Measurements from ENCODE around the gene NUDT12. TPM values are rescaled to one million over a fixed set of nuclear protein-coding genes. Genes with fewer than 3 reads are reported as not detected.

NUDT12 gene
- total RNA-seq (2013), result 2.8 TPM
- polyA plus RNA-seq (1 to 10 TPM in 1 of 3 donors, under 1 TPM in 2; 0.08 to 1.1 (median 0.11) TPM), polyA minus RNA-seq (0.14 and 0.32 TPM in 2 replicates), total RNA-seq (0.23 to 2.9 (median 1.3) reads per million in 11 experiments)

DNA sequence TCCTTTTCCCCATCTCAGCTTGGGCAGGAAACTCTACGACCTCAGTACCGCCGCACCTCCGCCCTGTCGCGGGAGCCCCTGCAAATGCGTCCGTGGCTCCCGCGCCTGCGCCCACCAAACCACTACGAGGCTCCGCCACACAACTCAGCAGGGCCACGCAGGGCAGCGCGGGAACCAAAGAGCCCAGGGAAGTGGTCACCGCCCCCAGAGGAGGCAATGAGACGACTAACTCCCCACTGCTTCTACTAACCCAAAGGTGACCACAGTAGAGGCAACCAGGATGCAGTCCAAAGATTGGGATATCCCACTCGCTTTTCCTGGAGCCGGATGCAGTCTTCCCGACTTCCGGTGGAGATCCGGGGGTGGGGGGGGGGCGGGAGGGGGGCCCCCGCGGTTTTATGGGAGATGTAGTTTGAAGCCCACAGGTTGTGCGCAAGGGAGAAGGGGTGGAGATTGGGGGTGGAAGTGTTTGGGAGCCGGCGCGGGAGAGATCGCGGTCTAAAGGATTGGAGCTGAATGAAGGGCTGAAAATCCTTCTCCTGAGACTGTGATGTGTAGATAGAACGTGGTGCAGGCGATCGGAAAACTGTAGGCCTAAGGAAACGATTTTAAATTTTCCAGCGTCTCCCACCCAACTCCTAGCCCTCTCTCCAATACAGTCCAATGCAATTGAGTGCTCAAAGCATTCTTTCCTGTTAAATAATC, at the start of gene NUDT12:
NUDT12 (minus strand) TSS at position 337 of the 705 bp plus-strand sequence. CDS start 2,541 bp downstream, outside the sequence.
- H2AFZ ChIP-seq (ENCODE audit: insufficient read depth, low read depth, low read length, poor library complexity, severe bottlenecking), result peak within 1 kb of the TSS; percentile 92
- no peaks in the 10 kb centered on the region for H3K27me3 ChIP-seq (ENCODE audit: control insufficient read depth in 2 of 2, insufficient read depth in 2 of 2, low read length in 2 of 2)
- no peaks in the 10 kb centered on the region for H3K9me3 ChIP-seq (replicated peaks in 1 of 2; ENCODE audit: control insufficient read depth in 1 of 2, insufficient read depth in 1 of 2, low read length in 2 of 2)
- no peaks in the 10 kb centered on the region for H3K79me2 ChIP-seq (ENCODE audit: insufficient read depth, low read length)
- peaks cover 0 to 3% (median 2%) of the 10 kb centered on the region in 3 donors for H3K27me3 Mint-ChIP-seq (ENCODE audit: low read depth in 3 of 3)
- intact Hi-C loops (cut with micrococcal nuclease), result no loop called here
- H3K4me3 Mint-ChIP-seq, result peak within 1 kb of the TSS; percentile 97 to 99
- 3% methylated on average over 24 of the region's 37 CpGs for WGBS (ENCODE audit: insufficient coverage)
- no peaks in the 10 kb centered on the region for H4K20me1 ChIP-seq (ENCODE audit: insufficient read depth, low read length)
- peaks cover 0 to 2% of the 10 kb centered on the region in 2 donors for H3K36me3 Mint-ChIP-seq
- H3K4me1 ChIP-seq (ENCODE audit: control insufficient read depth in 1 of 2, insufficient read depth in 2 of 2, low read length in 2 of 2), result peaks cover 5 to 9% of the 10 kb centered on the region in 2 donors
- H3K4me2 ChIP-seq (replicated peaks; ENCODE audit: extremely low read depth, low read length, poor library complexity, severe bottlenecking), result peak within 1 kb of the TSS; percentile 79
- peaks cover 16% of the 10 kb centered on the region for H3K4me1 Mint-ChIP-seq
- peak in 2 of 3 donors; percentile 3 to 4 for DNase-seq
- peak within 1 kb of the TSS in 1 of 2 donors; percentile 49 for H3K27ac ChIP-seq (ENCODE audit: low read depth in 1 of 2, low read length in 2 of 2)
- H3K36me3 ChIP-seq (replicated peaks in 1 of 2; ENCODE audit: control insufficient read depth in 1 of 2, insufficient read depth in 2 of 2, low read length in 2 of 2), result no peaks in the 10 kb centered on the region
- TF ChIP-seq, protein P1, sequence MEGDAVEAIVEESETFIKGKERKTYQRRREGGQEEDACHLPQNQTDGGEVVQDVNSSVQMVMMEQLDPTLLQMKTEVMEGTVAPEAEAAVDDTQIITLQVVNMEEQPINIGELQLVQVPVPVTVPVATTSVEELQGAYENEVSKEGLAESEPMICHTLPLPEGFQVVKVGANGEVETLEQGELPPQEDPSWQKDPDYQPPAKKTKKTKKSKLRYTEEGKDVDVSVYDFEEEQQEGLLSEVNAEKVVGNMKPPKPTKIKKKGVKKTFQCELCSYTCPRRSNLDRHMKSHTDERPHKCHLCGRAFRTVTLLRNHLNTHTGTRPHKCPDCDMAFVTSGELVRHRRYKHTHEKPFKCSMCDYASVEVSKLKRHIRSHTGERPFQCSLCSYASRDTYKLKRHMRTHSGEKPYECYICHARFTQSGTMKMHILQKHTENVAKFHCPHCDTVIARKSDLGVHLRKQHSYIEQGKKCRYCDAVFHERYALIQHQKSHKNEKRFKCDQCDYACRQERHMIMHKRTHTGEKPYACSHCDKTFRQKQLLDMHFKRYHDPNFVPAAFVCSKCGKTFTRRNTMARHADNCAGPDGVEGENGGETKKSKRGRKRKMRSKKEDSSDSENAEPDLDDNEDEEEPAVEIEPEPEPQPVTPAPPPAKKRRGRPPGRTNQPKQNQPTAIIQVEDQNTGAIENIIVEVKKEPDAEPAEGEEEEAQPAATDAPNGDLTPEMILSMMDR (IDR thresholded peaks at IDR 0.05), result no peak
- peak within 1 kb of the TSS in 4 of 7 donors; percentile 13 to 87 (median 74) for H3K27ac Mint-ChIP-seq
- H3K9ac ChIP-seq (ENCODE audit: insufficient read depth, low read length, poor library complexity, severe bottlenecking), result peak within 1 kb of the TSS; percentile 71
- peaks cover 0 to 6% (median 0%) of the 10 kb centered on the region in 7 donors for H3K9me3 Mint-ChIP-seq
- H3K4me3 ChIP-seq (replicated peaks in 1 of 3; ENCODE audit: low read depth in 2 of 3, low read length in 3 of 3), result peak within 1 kb of the TSS; percentile 54 to 89 (median 88)

DNA sequence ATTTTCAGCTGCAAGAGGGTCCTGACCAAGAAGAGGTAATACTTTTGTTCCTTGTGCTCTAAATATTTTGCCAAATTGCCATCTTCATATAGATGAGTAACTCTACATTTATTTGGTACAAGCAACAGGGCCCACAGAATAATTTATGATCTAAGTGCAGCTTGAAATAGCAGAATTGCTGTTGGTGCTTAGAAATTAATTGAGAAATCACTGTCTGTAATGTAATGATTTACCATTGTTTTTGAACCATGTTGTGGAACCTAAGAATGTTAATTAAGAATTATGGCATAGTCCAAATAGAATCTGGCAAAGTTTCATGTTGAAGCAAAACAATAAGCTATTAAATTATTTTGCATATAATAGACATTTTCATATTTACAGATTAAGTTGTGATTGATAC, 44.8 kb upstream of the NUDT12 start:
- Histone ChIP-seq H3K9ac (ENCODE audit: insufficient read depth, low read length, poor library complexity, severe bottlenecking) (no peak overlapping the region), H4K20me1 (ENCODE audit: insufficient read depth, low read length) (no peaks in the 10 kb centered on the region), H3K4me2 (replicated peaks; ENCODE audit: extremely low read depth, low read length, poor library complexity, severe bottlenecking) (no peak overlapping the region), H3K79me2 (ENCODE audit: insufficient read depth, low read length) (no peaks in the 10 kb centered on the region), H3K4me1 (ENCODE audit: control insufficient read depth in 1 of 2, insufficient read depth in 2 of 2, low read length in 2 of 2) (no peaks in the 10 kb centered on the region), H2AFZ (ENCODE audit: insufficient read depth, low read depth, low read length, poor library complexity, severe bottlenecking) (no peak overlapping the region), H3K4me3 (replicated peaks in 1 of 3; ENCODE audit: low read depth in 2 of 3, low read length in 3 of 3) (no peak overlapping the region), H3K27me3 (ENCODE audit: control insufficient read depth in 2 of 2, insufficient read depth in 2 of 2, low read length in 2 of 2) (no peaks in the 10 kb centered on the region), H3K9me3 (replicated peaks in 1 of 2; ENCODE audit: control insufficient read depth in 1 of 2, insufficient read depth in 1 of 2, low read length in 2 of 2) (no peaks in the 10 kb centered on the region), H3K27ac (ENCODE audit: low read depth in 1 of 2, low read length in 2 of 2) (no peak overlapping the region), H3K36me3 (replicated peaks in 1 of 2; ENCODE audit: control insufficient read depth in 1 of 2, insufficient read depth in 2 of 2, low read length in 2 of 2) (no peaks in the 10 kb centered on the region)
- H3K27ac Mint-ChIP-seq, result no peak overlapping the region
- H3K27me3 Mint-ChIP-seq (ENCODE audit: low read depth in 3 of 3), result peaks cover 0 to 2% (median 1%) of the 10 kb centered on the region in 3 donors
- TF ChIP-seq, protein P1 (IDR thresholded peaks at IDR 0.05), result no peak
- no peak for DNase-seq
- no peaks in the 10 kb centered on the region for H3K36me3 Mint-ChIP-seq
- H3K9me3 Mint-ChIP-seq, result peaks cover 0 to 6% (median 2%) of the 10 kb centered on the region in 7 donors
- intact Hi-C loops (cut with micrococcal nuclease), result no loop called here
- no peak overlapping the region for H3K4me3 Mint-ChIP-seq
- H3K4me1 Mint-ChIP-seq, result no peaks in the 10 kb centered on the region

Measured in CD14-positive monocyte (primary cell).